Gastrocnemius medialis (tissue), 4 donors: ENCODE measurements around the gene IST1.

Source experiments
- POLR2A ChIP-seq, 2 donors: fragments of 450-650 bp; IDR thresholded peaks; one replicate each; pipeline ENCODE4 v1.6.1; 2017; ENCODE audit warnings: antibody characterized with exemption in 2 of 2, mild to moderate bottlenecking in 2 of 2, moderate library complexity in 2 of 2
- TF ChIP-seq, protein P1 (sequence below), 5 experiments: fragments of 450-650 bp in 3 of 5; fragments of 200-600 bp in 2 of 5; sonication (generic) in 2 of 5; IDR thresholded peaks in 4 of 5; conservative IDR thresholded peaks in 1 of 5; 1 replicate in 4 of 5; 2 replicates in 1 of 5; pipeline ENCODE4 v1.5.1; 2016 to 2019; ENCODE audit warnings: antibody characterized with exemption in 5 of 5, mild to moderate bottlenecking in 3 of 5, moderate library complexity in 3 of 5

DNA sequence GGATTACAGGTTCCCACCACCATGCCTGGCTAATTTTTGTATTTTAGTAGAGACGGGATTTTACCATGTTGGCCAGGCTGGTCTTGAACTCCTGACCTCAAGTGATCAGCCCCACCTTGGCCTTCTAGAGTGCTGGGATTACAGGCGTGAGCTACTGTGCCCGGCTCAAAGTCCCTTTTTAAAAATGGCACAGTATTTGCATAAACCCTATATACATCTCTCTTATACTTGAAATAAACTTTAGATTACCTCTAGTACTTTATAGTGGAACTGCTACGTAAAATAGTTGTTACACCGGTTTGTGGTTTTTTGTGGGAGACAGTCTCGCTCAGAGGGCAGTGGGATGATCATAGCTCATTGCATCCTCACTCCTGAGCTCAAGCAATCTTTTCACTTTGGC, 36.3 kb downstream of the IST1 start:
- TF ChIP-seq, protein P1, sequence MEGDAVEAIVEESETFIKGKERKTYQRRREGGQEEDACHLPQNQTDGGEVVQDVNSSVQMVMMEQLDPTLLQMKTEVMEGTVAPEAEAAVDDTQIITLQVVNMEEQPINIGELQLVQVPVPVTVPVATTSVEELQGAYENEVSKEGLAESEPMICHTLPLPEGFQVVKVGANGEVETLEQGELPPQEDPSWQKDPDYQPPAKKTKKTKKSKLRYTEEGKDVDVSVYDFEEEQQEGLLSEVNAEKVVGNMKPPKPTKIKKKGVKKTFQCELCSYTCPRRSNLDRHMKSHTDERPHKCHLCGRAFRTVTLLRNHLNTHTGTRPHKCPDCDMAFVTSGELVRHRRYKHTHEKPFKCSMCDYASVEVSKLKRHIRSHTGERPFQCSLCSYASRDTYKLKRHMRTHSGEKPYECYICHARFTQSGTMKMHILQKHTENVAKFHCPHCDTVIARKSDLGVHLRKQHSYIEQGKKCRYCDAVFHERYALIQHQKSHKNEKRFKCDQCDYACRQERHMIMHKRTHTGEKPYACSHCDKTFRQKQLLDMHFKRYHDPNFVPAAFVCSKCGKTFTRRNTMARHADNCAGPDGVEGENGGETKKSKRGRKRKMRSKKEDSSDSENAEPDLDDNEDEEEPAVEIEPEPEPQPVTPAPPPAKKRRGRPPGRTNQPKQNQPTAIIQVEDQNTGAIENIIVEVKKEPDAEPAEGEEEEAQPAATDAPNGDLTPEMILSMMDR (IDR thresholded peaks at IDR 0.05 in 4 of 5, conservative IDR thresholded peaks at IDR 0.05 in 1 of 5): no peak
- no peak for TF ChIP-seq POLR2A (IDR thresholded peaks at IDR 0.05)
